Inferior parietal cortex (tissue), 1 donor: ENCODE data around the gene MAP2K7.
"Not testable (repeated sequence)": the region's sequence is repeated elsewhere in the genome, so short reads cannot be mapped to it uniquely, and the experiment has no call there.

Source experiments
- DNase-seq: peaks from one replicate; pipeline ENCODE4 v3.0.0-alpha.2; 2016; ENCODE audit errors: extremely low spot score

MAP2K7 gene

GRCh38 chr19:7931221-7932061, 27.8 kb downstream of the MAP2K7 start:
- DNase-seq: no peak

- no peak for DNase-seq
Observed at GRCh38 chr19:7932276-7932929, 28.7 kb downstream of the MAP2K7 start.

- no peak for DNase-seq
Observed at GRCh38 chr19:7932930-7933300, 29.2 kb downstream of the MAP2K7 start.

GRCh38 chr19:7933411-7933810, 29.7 kb downstream of the MAP2K7 start:
- no peak for DNase-seq

GRCh38 chr19:7933828-7934725, 30.4 kb downstream of the MAP2K7 start:
- DNase-seq: no peak

- DNase-seq: no peak
Observed at GRCh38 chr19:7934766-7935165, 31.1 kb downstream of the MAP2K7 start.

- DNase-seq: no peak
Observed at GRCh38 chr19:7940841-7941240, 37.2 kb downstream of the MAP2K7 start.

GRCh38 chr19:7941895-7942596, 38.4 kb downstream of the MAP2K7 start:
- no peak for DNase-seq

GRCh38 chr19:7942981-7943443, 39.3 kb downstream of the MAP2K7 start:
- no peak for DNase-seq

GRCh38 chr19:7943444-7944176, 39.9 kb downstream of the MAP2K7 start, which contains the start of gene TIMM44:
TIMM44 (minus strand) TSS chr19:7943666; CDS start chr19:7943651, 15 bp downstream.
- peak; percentile 99 for DNase-seq

GRCh38 chr19:7944177-7944761, 40.6 kb downstream of the MAP2K7 start:
- DNase-seq: peak; percentile 97

- no peak for DNase-seq
Observed at GRCh38 chr19:7947939-7948338, 44.3 kb downstream of the MAP2K7 start.

- DNase-seq: no peak
Observed at GRCh38 chr19:7953060-7953459, 49.4 kb downstream of the MAP2K7 start.

GRCh38 chr19:7953576-7953975, 49.9 kb downstream of the MAP2K7 start:
- DNase-seq: no peak

- no peak for DNase-seq
Observed at GRCh38 chr19:7955696-7956095, 52.0 kb downstream of the MAP2K7 start.

- DNase-seq: no peak
Observed at GRCh38 chr19:7959211-7959610, 55.5 kb downstream of the MAP2K7 start.

GRCh38 chr19:7961082-7961481, 57.4 kb downstream of the MAP2K7 start:
- not testable (repeated sequence) for DNase-seq

GRCh38 chr19:7961920-7962626, 58.4 kb downstream of the MAP2K7 start:
- no peak for DNase-seq

- no peak for DNase-seq
Observed at GRCh38 chr19:7962644-7963268, 59.1 kb downstream of the MAP2K7 start.
